Tibial nerve (tissue), 4 donors: ENCODE data around the gene OGFR. TPM values are rescaled to one million over a fixed set of nuclear protein-coding genes. Genes with fewer than 3 reads are reported as not detected.

Experiments used
- DNase-seq, 2 donors: peaks; one replicate each; pipeline ENCODE4 v3.0.0-alpha.2; 2019; ENCODE audit warnings: low spot score in 2 of 2
- H3K27ac ChIP-seq, 4 donors: fragments of 200-600 bp; sonication (generic) in 3 of 4; one replicate each; pipeline ENCODE4 v1.5.1; 2017 to 2019; ENCODE audit warnings: mild to moderate bottlenecking in 1 of 4
- H3K27me3 ChIP-seq, 2 donors: fragments of 200-600 bp; sonication (generic) in 1 of 2; one replicate each; pipeline versions ENCODE4 v1.5.1 to v1.6.0; 2017 to 2019
- H3K36me3 ChIP-seq, 3 donors: fragments of 200-600 bp; sonication (generic); one replicate each; pipeline ENCODE4 v1.5.1; 2018 to 2019
- H3K4me1 ChIP-seq, 4 donors: fragments of 200-600 bp; sonication (generic) in 3 of 4; one replicate each; pipeline ENCODE4 v1.5.1; 2017 to 2019
- H3K4me3 ChIP-seq, 4 donors: fragments of 200-600 bp; sonication (generic) in 3 of 4; one replicate each; pipeline ENCODE4 v1.5.1; 2017 to 2019; ENCODE audit warnings: mild to moderate bottlenecking in 1 of 4, moderate library complexity in 1 of 4
- H3K9me3 ChIP-seq, 4 donors: fragments of 200-600 bp; sonication (generic) in 3 of 4; one replicate each; pipeline ENCODE4 v1.5.1; 2017 to 2019
- CTCF ChIP-seq, 5 experiments: fragments of 200-600 bp in 3 of 5; fragments of 450-650 bp in 2 of 5; sonication (generic) in 3 of 5; IDR thresholded peaks; one replicate each; pipeline ENCODE4 v1.5.1; 2016 to 2019; ENCODE audit warnings: antibody characterized with exemption in 5 of 5, mild to moderate bottlenecking in 3 of 5, moderate library complexity in 2 of 5
- EP300 ChIP-seq, 2 donors: sonication (generic); formaldehyde crosslinking; IDR thresholded peaks; one replicate each; pipeline ENCODE4 v1.6.1; 2017; ENCODE audit warnings: antibody characterized with exemption in 2 of 2, mild to moderate bottlenecking in 1 of 2
- POLR2A ChIP-seq, 2 donors: fragments of 450-650 bp; IDR thresholded peaks; one replicate each; pipeline ENCODE4 v1.6.1; 2017; ENCODE audit warnings: antibody characterized with exemption in 2 of 2, mild to moderate bottlenecking in 2 of 2, moderate library complexity in 2 of 2
- WGBS, 2 donors: methylation state at CpG; one replicate each; pipeline ENCODE4 v1.1.5; 2018; 5-methylcytosine and 5-hydroxymethylcytosine counted together
- total RNA-seq, 4 donors: library from RNA; depleted of rRNA; stranded (reverse); fragments of >200 nt; gene quantifications; one replicate each; pipeline ENCODE4 v1.1.0, GENCODE V29; 2016

The OGFR gene
- total RNA-seq, 4 donors from 2014 or later, result 67.1 to 108 (median 80.8) TPM

GRCh38 chr20:62819494-62820174, 15.0 kb downstream of the OGFR start:
- H3K9me3 ChIP-seq, result no peaks in the 10 kb centered on the region
- H3K4me3 ChIP-seq, result no peak overlapping the region
- 15 to 41% methylated on average over 6 to 14 of the region's 16 CpGs for WGBS, 2 donors
- peaks cover 0 to 9% of the 10 kb centered on the region in 2 donors for H3K27me3 ChIP-seq
- TF ChIP-seq CTCF (IDR thresholded peaks at IDR 0.05) (no peak), POLR2A (IDR thresholded peaks at IDR 0.05) (no peak), EP300 (IDR thresholded peaks at IDR 0.05) (no peak)
- DNase-seq, result no peak
- peaks cover 0 to 66% (median 60%) of the 10 kb centered on the region in 4 donors for H3K4me1 ChIP-seq
- H3K36me3 ChIP-seq, result peaks cover 0 to 14% (median 0%) of the 10 kb centered on the region in 3 donors
- peak overlapping the region; percentile 67 to 96 (median 86) for H3K27ac ChIP-seq

- WGBS, 2 donors, result 38 to 64% methylated on average over 19 to 20 of the region's 23 CpGs
- DNase-seq, result no peak
- peaks cover 0 to 9% of the 10 kb centered on the region in 2 donors for H3K27me3 ChIP-seq
- peaks cover 0 to 15% (median 0%) of the 10 kb centered on the region in 3 donors for H3K36me3 ChIP-seq
- H3K4me1 ChIP-seq, result peaks cover 0 to 66% (median 59%) of the 10 kb centered on the region in 4 donors
- no peaks in the 10 kb centered on the region for H3K9me3 ChIP-seq
- peak in 1 of 2 donors; percentile 46 for TF ChIP-seq EP300 (IDR thresholded peaks at IDR 0.05)
- TF ChIP-seq CTCF (IDR thresholded peaks at IDR 0.05), result no peak
- TF ChIP-seq POLR2A (IDR thresholded peaks at IDR 0.05), result no peak
- H3K27ac ChIP-seq, result peak overlapping the region; percentile 67 to 96 (median 86)
- no peak overlapping the region for H3K4me3 ChIP-seq
These were observed 15.8 kb downstream of the OGFR start for GRCh38 chr20:62820208-62820961.

GRCh38 chr20:62820962-62821725, 16.5 kb downstream of the OGFR start:
- peaks cover 0 to 9% of the 10 kb centered on the region in 2 donors for H3K27me3 ChIP-seq
- no peaks in the 10 kb centered on the region for H3K9me3 ChIP-seq
- no peak for TF ChIP-seq EP300 (IDR thresholded peaks at IDR 0.05)
- no peak for TF ChIP-seq CTCF (IDR thresholded peaks at IDR 0.05)
- TF ChIP-seq POLR2A (IDR thresholded peaks at IDR 0.05), result no peak
- DNase-seq, result no peak
- H3K4me3 ChIP-seq, result no peak overlapping the region
- H3K4me1 ChIP-seq, result peaks cover 0 to 66% (median 52%) of the 10 kb centered on the region in 4 donors
- peak overlapping the region in 3 of 4 donors; percentile 82 to 96 (median 91) for H3K27ac ChIP-seq
- H3K36me3 ChIP-seq, result peaks cover 0 to 22% (median 0%) of the 10 kb centered on the region in 3 donors
- 79 to 87% methylated on average over 9 to 16 of the region's 19 CpGs for WGBS, 2 donors

GRCh38 chr20:62821726-62822210, 17.1 kb downstream of the OGFR start:
- 86 to 90% methylated on average over 9 to 12 of the region's 12 CpGs for WGBS, 2 donors
- no peaks in the 10 kb centered on the region for H3K9me3 ChIP-seq
- no peak for DNase-seq
- no peak overlapping the region for H3K4me3 ChIP-seq
- peaks cover 0 to 28% (median 0%) of the 10 kb centered on the region in 3 donors for H3K36me3 ChIP-seq
- no peak for TF ChIP-seq EP300 (IDR thresholded peaks at IDR 0.05)
- TF ChIP-seq POLR2A (IDR thresholded peaks at IDR 0.05), result no peak
- no peak for TF ChIP-seq CTCF (IDR thresholded peaks at IDR 0.05)
- H3K4me1 ChIP-seq, result peaks cover 0 to 63% (median 46%) of the 10 kb centered on the region in 4 donors
- H3K27ac ChIP-seq, result peak overlapping the region in 2 of 4 donors; percentile 91 to 96
- H3K27me3 ChIP-seq, result peaks cover 0 to 5% of the 10 kb centered on the region in 2 donors
